GM19043 (cell line): ENCODE data around the gene PSMD5.

Source experiments
- ATAC-seq: cut with Tn5 transposase; IDR thresholded peaks from one replicate; pipeline ENCODE4 v1.9.1; 2021; ENCODE audit warnings: low read depth; ENCODE audit not compliant: unreplicated experiment

The PSMD5 gene

DNA sequence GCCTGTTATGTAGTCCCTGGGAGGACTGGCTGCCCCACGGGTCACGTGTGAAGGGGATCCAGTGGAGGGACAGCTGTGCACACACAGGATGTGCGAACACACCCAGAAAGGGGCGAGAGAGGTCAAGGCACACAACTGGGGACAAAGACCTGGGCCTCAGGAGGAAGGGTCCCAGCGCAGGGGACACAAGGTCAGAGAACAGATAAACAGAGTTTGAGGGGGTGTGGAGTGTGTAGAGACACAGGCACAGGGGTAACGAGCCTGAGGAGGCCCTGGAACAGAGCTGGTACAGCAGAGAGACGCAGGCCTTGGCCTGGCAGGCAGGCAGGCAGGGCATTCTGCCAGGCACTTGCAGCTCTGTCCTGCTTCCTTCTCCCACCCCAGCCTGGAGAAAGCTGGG, 14.8 kb upstream of the PSMD5 start:
- no peak for ATAC-seq

DNA sequence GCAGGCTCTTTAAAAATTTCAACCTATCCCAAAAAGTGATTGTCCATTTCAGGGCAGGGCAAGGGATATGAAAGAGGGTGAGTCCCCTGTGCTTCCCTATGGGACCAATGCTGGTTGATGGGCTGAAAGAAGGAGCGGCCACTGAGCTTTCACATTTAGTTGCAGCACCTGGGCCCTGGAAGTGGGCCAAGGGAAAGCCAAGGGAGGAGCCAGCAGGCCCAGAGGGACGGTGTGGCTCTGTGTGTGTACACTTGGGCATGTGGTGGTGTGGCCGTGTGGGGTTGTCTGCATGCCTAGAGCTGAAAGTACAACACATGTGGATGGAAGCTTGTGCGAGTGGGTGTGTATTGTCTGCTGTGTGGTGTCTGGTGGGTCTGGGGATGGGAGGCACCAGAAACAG, 14.0 kb upstream of the PSMD5 start:
- ATAC-seq, result no peak

DNA sequence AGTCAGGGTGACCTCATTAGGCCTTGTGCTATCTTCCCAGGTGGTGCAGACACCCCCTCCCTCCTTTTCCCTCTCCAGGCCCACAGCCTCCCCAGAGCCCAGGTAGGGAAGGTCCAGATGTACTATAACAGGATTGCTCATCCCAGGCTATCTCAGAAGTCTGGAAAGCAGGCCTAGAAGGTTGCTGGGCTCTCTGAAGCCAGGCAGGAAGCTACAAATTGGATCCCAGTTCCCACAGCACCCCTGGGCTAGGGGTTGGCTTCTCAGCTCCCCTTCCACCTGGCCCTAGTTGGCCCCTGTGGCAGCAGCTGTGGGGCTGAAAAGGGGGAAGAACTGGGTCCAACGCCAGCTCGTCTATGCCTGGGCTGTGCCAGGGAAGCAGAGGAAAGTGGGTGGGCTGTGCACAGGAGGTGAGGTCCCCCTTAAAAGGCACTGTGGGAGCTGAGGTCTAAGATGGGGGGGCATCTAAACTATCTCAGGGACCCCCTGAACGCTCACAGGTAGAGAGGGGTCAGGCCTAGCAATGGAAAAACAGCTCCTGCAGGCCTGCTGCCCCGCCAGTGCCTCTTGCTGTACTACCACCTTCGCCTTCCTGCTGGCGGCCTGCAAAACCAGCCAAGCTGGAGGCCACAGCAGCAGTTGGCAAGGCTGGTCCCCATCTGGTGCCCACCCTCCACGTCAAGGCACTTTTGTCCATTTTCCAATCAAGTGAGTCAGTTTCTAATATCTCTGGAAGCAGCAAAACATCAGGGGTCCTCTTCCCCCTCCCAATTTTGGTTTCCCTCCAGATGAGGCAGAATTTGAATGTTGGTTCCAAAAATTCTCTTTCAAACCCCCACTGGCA, 13.3 kb upstream of the PSMD5 start:
- no peak for ATAC-seq

DNA sequence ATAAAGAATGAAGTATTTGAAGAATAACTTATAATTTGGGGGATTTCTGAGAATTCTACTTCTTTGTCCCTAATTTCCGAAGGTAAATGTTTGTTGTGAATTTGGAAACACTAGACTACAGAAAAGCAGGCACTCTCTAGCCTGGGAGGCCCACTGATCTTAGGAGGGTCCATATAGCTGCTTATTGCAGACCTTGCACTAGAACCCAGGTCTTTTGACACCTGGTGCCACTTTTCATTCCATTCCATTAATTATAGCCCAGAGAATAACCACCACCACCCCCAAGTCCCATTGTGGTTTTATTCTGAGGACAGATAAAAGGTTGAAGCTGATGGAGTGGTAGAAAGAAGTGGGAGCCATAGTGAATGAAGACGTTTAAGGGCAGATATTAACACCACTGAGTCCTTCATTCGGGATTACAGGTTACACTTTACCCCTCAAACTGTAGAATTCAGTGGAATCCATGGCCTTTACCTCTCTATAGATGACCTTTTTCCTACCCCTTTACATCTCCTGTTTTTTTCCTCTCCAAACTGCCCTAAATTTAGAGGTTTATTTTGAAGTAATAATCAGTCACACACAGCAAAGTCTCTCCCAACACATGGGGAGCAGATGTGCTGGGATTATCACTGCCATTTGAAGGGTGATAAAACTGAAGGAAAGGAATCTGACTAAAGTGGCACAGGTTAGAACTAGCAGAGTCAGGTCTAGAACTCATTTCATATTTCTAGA, 12.0 kb upstream of the PSMD5 start:
- ATAC-seq, result no peak

DNA sequence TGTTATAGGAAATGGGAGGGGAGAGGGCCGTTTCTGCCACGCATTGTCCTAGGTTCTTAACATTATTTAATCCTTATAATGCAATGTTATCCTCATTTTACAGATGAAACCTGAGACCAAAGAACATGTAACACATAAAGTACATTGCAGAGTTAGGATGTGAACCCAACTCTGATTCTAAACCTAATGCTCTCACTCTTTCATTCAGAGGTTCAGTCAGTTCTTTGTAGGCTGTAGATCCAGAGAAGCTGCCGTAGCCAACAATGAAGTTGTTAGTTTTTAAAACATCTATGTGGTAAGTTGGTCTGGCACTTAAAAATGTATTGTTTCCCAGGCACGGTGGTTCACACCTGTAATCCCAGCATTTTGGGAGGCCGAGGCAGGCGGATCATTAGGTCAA, 10.5 kb upstream of the PSMD5 start:
- ATAC-seq, result no peak

DNA sequence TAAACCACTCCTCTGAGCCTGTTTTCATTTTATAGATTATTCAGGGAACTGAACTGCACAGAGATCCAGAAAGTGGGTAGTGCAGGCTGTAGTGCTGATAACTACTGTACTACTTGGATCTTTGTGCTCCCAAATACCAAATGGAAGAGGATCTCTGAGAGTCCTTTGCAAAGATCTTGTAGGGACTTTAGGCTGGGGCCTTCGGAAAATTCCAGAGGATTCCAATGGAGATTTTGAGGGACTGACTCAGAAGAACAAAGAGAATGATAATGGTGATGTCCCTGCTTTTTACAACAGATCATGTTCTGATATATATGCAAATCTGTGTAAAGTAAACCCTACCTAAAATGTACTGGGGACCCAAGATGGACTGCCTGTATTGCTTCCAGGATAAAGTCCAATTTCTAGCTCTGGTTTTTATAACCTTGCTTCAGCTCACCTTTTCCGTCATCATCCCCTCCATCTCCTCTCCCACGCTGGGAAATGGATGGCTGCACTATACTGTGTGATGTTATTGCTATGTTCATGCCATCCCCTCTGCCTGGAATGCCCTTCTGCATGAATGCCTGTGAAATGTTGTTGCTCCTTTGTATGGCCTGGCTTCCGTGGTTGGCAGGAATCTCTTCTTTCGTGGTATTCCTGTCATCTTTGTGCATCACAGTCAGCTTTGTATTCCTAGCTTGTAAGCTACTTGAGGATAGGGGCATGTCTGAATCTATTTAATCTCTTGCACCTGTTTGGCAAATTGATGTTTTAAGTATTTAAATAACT, 9.7 kb upstream of the PSMD5 start:
- ATAC-seq, result no peak

DNA sequence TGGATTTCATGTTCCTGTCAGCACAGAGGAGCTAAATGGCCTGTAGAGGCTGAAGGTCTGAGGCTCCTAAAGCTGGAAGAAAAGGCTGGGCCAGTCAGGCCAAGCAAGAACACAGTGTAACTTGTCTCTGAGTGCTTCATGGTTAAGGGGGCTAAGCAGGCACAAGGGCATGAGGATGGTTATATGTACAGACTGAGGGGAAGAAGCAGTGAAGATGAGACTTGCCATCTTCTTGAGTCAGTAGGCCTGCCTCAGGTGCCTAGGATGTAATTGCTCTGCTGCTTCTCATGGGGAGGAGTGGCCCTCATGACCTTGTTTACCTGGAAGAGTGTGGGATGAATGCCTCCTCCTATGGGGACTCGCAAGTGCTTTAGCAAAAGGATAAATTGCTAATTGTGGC, 8.7 kb upstream of the PSMD5 start:
- ATAC-seq, result no peak

DNA sequence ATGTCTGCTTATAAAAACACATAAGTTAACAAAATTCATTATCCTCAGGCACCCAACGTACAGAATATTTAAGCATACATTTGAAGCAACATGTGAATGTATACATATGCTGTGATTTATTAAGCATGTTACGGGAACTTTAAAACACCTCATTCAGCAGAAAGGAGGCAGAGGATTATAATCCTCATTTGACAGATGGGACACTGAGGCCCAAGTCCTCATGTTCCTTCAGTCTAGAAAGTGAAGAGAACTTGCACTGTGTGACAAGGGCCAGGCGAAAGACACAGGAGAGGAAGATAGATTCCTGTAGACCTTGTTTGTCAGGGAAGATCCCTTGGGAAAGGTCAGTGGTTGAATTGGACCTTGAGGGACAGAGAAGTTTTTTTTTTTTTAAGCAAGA, 7.6 kb upstream of the PSMD5 start:
- ATAC-seq, result no peak

DNA sequence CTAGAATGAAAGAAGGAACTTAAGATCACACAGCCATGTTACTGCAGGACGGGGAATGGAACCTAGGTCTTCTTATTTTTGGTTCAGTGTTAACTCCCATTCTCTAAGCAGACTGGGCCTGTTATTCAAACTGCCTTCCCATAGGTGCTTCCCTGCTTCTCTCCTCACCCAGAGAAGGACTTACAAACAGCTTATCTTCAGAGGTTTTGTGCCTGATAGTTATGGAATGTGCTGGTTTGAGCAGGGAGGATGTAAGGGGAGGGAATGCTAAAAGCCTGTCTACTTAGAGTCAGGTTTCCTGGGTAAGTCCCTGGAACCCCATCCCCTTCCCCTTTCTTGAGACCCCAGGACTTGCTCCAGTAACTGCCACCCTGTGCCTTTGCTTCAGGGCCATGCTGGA, 4.2 kb upstream of the PSMD5 start:
- ATAC-seq, result no peak

DNA sequence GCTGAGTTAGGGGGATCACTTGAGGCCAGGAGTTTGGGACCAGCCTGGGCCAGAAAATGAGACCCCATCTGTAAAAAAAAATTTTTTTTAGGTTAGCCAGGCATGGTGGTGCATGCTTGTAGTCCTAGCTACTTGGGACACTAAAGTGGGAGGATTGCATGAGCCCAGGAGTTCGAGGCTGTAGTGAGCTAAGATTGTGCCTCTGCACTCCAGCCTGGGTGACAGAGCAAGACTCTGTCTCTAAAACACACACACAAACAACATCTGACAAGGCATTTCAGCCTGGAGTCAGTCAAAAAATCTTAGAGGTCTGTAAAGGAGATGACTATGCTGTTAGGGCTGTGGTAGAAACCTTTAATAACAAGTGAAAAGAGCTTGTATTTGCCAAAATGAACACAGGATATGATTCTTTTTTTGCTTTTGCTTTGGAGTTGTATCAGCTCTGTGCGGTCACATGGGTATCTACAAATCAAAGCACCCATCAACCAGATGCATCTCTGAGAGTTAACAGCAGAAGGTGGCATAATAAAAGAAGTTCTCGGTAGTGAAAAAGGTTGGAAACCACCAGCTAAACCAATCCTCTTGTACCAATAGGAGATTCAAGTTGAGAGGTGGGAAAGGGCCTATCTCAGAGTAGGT, 3.6 kb upstream of the PSMD5 start:
- ATAC-seq, result no peak

DNA sequence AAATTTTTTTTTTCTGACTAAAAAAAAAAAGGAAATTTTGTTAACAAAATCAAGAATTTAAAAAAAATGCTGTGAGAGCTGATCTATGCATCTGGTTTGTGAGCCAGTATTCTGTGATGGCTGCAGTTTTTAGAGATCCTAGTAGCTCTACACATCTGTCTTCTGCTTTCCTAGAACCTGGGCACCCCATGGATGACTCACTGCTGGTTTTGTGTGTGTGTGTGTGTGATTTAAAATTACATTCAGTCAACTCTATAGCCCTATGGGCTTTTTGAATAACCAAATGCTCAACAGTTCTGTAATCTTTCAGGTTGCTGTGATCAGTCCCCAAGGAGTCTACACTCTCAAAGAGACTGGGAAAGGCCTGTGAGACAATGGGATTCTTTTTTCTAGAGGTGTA, 2.5 kb upstream of the PSMD5 start:
- ATAC-seq, result no peak

DNA sequence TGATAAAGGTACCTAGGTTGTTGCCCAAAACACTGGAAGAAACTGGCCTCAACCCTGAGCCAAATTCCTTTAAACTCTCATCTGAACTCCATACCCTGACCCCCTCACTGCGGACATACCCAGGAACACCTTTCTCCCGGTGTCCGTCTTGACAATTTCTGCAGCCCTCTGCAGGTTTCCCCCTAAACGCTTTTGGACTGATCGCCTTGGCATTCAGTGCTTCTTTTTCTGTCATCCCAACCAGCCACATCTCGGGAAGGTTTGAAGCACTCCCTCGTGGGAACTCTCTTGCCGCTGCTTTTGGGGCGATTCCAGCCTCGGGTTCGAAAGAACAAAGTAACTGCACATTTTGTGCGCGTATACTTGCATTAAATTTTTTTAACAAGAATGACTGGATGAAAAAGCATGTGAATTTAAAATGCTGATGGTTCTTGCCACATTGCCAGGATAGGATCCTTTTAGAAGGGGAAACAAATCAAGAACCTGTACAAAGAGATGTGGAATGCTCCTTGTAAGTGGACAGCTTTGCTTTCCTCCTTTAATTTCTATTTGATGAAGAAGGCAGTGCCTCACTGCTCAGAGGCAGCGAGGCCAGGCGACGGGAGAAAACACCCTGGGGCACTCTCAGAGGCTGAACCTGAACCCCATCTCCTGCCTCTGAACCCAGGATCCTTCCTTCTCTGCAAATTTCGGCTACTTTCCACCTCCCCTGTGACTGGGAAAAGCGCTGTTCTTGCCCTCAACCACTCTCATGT, 615 bp downstream of the PSMD5 start:
- ATAC-seq, result no peak

DNA sequence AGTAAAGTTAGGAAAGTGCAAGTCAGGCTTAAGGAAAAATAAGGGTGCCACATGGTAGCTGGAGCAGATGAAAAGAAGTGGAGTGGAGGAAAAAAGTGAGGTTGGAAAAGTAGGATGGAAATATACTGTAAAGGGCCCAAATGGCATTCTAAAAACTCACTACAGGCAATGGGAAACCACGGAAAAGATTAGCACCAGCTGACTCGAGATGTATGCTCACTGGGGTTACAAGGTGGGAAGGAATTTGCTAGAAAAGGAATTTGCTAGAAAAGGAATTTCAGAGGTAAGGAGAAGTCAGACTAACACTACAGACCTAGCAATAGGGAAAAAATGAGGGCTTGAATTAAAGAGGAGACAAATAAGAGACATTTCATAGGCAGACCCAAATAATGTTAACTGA, 3.6 kb downstream of the PSMD5 start:
- no peak for ATAC-seq

DNA sequence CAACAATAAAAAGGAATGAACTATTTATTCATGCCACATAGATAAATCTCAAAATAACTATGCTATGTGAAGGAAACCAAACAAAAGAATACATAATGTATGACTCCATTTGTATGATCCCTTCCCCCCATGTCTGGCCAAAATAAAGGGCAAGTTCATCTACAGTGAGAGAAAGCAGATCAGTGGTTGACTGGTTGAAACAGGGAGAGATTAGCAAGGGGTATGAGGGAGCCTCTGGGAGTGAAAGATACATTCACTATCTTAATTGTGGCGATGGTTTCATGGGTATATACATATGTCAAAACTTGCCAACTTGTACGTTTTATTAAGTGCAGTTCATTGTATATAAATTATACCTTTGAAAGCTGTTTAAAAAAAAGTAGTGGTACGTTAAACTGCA, 4.8 kb downstream of the PSMD5 start:
- no peak for ATAC-seq

DNA sequence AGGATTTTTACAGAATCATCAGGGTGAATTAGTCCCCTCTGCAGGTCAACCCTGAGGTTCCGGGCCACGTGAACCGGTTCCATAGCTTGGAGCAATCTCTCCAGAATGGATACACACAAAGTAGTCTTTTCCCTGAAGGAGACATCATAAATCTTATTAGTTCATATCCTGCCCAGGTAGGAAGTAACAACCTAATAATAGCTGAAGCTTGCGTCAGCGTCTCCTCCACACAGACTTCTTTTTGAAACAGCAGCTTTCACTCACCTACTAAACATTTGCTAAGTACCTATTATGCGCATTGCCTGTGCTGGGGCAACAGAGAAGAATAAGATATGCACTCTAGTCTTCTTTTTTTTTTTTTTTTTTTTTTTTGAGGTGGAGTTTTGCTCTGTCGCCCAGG, 9.4 kb downstream of the PSMD5 start:
- no peak for ATAC-seq

DNA sequence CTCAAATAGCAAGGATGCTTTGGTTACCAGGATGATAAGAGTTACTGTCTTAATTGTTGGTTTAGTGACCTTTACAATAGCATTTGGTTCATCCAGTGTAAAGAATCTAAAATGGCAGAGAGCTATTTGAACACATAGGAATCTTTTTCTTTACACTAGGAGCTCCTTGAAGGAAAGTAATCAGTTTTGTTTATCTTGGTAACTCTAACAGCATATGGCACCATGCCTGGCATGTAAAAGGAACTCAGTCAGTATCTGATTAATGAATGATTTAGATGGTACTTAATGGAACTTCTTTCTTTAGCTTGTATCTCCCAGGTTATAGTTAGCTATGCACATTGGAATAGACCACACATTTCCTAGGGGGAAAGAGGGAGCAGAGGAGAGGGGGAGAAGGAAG, 9.9 kb downstream of the PSMD5 start:
- ATAC-seq, result no peak

DNA sequence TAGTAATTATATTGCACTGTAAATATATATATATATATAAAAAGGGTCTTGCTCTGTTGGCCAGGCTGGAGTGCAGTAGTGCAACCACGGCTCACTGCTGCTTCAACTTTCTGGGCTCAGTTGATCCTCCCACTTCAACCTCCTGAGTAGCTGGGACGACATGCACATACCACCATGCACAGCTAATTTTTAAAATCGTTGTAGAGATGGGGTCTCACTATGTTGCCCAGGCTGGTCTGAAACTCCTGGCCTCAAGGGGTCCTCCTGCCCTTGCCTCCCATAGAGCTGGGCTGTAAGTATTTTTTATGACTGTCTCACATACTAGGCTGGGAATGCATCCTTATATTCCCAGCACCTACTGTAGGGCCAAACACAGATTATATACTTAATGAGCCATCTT, 11.9 kb downstream of the PSMD5 start:
- no peak for ATAC-seq

DNA sequence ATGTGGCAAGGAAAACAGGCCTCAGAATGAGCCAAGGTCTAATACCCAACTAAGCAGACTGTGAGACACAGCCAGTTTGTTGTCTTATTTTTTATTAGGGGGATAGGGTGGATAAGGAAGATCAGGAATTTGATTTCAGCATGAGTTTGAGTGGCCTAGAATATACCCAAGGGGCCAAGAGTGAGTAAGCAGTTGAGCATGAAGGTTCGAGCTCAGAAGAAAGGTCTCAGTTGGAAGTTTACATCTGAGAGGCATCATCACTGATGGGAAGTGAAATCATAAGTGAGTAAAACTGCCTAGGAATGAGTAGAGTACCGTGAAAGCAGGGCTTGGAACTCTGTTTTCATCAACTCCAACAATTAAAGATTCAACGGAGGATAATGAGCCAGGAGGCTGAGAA, 12.6 kb downstream of the PSMD5 start:
- no peak for ATAC-seq

DNA sequence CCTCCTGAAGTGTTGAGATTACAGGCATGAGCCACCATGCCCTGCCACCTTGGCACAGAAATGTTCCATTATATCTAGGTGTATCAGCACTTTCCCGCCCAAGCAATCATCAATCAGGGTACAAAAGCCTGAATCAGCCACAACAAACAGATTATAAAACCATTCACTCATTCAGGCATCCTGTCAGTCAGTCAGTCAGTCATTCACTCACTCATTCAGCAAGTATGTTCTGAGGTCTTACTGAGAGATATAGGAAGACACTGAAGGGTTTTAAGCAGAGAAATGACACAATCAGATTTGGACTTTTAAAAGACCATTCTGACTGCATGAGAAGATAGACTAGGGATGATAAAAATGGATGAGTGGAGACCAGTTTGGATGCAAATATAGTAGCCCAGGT, 13.1 kb downstream of the PSMD5 start:
- no peak for ATAC-seq

DNA sequence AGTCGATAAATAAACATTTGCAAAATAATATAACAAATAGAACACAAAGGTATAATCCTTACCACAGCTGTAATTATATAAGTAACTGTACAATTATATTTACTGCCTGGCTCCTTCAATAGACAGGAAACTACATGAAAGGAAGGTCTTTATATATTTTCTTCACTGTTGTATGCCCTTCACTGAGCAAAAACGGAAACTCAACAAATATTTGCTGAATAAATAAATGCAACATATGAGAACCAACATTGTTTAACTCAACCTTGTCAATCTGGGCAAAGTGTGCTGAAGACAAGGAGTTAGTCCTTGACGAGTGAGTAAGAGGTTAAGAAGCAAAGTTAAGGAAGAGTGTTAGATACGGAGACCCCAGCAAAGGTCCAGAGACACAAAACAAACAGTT, 22.6 kb downstream of the PSMD5 start:
- no peak for ATAC-seq
